Renal cortical epithelial cell (primary cell): ENCODE data around the gene RSF1. TPM values are rescaled to one million over a fixed set of nuclear protein-coding genes. Genes with fewer than 3 reads are reported as not detected.

ENCODE experiments used
- DNase-seq: peaks from one replicate; pipeline ENCODE4 v3.0.0-alpha.2; 2011; ENCODE audit warnings: low read depth
- total RNA-seq: library from RNA; depleted of rRNA; stranded (reverse); fragments of >200 nt; gene quantifications from 2 replicates; pipeline ENCODE4 v1.2.3, GENCODE V29; 2014

The RSF1 gene
- total RNA-seq, 1 donor from 2014 or later = 74.2 TPM

DNA sequence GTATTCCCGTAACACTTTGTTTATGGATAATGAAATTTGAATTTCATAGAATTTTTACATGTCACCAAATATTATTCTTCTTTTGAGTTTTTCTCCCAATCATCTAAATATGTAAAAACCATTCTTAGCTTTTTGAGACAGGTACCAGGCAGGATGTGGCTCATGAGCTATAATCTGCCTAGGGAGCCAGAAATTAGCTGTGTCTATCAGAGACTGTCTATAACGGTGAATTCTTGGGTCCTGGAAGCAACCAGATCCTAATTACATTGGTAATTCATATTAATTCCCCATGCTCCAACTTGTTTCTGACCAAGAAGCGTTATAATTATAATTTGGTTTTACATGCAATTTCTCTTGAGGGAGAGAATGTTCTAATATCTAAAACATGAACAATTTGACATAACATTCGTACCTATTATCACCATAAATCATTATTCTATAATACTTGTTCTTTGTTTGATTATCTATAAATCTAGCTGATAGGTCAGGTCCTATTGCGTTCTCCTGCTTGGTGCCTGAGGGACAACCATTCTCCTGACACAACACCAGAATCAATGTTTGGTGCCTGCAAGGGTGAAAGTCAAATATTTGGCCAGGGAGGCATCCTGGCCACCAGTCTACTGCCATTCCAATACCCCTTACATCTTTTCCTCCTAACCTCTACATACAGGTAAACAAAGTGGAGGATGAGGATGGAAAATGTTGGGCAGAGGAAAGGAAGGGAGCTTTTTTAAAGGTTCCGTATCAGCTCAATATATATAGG lies 69.9 kb downstream of the RSF1 start:
- DNase-seq = no peak

DNA sequence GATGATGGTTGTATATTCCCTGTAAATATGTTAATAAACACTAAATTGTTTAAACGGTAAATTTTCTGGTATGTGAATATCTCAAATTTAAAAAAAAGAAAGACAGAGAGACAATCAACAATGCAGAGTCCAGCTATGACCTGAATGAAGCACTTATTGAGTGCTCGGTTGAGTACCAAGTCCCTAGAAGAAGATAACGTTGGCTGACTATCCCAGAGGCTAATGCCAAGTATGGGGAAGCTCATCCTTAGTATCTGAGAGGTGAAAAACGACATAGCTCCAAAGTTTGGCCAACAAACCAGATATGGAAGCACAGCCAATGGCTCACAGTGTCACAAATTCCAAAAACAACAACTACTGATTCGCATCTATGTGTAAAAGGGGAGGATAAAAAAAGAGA lies 71.3 kb downstream of the RSF1 start:
- DNase-seq = no peak

DNA sequence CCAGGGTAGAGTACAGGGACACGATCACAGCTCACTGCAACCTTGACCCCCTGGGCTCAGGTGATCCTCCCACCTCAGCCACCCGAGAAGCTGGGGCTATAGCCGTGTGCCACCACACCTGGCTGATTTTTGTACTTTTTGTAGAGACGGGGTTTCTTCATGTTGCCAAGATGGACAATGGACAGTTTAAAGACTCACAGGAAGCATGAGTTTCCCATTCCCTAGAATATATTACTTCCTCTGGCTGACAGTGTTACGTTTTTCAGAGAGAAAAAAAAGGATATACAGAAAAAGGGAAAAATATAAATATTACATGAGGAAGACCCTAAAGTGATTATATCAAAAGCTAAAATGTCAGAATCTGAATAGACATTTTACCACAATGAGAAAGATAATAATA lies 72.3 kb downstream of the RSF1 start:
- no peak for DNase-seq

DNA sequence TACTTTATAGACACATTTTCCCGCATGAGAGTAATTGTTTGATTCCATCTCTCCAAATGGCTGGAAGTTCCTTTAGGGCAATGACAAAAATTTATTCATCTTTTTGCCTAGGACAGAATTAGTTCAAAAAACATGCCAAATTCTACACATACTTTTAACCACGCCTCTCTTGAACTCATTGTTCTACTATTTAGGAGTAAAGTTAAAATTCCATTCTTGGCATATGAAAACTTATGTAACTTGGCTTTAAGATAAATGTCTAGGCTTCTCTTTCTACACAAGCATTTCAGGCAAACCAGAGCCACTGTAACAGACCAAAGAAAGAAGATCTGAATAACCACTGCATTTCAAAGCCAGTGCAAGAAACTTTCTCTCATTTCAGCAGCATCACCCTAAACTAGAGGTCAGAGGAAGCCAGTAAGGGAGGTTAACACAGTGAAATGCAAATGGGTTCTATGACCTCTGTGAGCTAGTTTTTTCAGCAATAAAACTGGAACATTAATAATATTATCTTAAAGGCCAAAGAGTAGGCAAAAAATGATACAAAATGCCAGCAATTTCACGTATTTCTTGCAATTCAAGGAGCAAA lies 73.0 kb downstream of the RSF1 start:
- DNase-seq = peak; percentile 2

DNA sequence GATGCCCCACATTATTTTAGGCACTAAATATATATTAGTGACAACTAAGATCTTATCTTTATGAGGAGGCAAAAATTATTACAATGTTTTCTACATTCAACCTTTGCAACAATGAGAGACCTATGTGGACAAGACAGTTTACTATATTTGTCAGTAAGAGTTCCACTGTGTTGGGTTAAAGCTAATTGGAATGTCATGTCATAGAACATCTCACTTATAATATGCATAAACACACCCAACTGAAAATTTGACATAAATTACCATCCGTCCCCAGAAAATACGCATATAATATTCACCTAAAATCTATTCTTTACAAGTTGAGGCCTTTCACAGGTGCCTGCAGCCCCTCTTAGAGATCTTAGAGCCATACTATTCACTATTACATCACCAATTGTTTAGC lies 84.0 kb downstream of the RSF1 start:
- DNase-seq = no peak

DNA sequence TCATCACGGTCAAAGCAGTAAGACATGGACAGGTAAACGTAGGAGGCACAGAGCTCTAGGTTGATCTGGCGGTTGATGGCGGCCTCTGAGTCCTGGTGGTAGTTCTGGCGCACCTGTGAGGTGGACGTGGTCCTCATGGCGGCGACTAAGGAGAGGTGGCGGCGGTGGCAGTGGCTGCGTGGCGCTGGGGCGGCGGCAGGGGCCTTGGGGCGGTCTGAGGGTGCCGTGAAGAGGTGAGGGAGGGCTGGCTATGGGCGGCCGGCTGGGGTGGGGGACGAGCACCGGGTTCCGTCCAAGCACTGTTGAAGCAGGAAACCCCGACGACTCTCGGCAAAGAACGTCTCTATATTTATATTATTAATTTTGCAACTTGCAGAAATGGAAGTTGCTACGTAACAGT lies 85.6 kb downstream of the RSF1 start:
- no peak for DNase-seq

DNA sequence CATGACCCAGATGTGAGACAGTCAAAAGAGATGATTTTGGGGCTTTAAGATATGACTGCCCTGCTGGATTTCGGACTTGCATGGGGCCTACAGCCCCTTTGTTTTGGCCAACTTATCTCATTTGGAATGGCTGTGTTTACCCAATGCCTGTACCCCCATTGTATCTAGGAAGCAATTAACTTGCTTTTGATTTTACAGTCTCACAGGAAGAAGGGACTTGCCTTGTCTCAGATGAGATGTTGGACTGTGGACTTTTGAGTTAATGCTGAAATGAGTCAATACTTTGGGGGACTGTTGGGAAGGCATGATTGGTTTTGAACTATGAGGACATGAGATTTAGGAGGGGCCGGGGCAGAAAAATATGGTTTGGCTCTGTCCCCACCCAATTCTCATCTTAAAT lies 88.4 kb downstream of the RSF1 start:
- DNase-seq = no peak

DNA sequence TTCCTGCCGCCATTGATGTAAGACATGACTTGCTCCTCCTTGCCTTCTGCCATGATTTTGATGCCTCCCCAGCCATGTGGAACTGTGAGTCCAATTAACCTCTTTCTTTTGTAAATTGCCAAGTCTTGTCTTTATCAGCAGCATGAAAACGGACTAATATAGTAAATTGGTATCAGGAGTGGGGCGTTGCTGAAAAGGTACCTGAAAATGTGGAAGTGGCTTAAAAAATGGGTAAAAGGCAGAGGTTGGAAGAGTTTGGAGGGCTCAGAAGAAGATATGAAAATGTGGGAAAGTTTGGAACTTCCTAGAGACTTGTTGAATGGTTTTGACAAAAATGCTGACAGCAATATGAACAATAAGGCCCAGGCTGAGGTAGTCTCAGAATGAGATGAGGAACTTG lies 89.7 kb downstream of the RSF1 start:
- DNase-seq = no peak

DNA sequence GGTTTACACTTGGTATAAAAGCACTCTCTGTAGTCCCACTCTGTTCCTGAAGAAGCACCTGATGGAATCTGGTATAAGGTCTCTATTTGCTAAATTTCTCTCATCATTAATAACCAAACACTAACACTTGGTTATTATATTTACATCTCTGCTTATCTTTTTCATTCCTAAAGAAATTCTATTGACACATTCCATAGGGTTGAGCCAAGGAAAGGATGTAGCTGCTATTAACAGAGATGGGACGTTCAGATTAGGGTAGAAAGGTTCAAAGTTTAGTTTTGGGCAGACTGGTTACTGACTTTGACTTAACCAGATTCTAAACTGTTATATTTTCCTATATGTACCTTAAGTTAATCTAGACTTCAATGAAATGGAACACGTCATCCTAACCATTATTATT lies 91.5 kb downstream of the RSF1 start:
- no peak for DNase-seq

DNA sequence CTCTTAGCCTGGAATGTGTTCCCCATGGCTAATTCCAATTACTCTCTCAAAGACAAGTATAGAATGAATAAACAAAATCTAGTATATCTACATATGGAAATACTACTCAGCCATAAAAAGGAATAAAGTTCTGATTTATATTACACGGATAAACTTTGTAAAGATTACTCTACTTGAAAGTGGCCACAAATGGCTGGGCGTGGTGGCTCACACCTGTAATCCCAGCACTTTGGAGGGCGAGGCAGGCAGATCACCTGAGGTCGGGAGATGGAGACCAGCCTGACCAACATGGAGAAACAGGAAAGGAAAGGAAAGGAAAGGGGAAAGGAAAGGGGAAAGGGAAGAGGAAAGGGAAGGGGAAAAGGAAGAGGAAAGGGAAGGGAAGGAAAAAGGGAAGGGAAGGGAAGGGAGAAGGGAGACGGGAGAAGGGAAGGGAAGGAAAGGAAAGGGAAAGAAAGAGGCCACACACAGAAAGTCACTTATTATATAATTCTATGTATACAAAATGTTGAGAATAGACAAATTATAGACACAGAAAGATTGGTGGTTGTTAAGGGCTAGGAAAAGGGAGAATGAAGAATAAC lies 92.2 kb downstream of the RSF1 start:
- no peak for DNase-seq

DNA sequence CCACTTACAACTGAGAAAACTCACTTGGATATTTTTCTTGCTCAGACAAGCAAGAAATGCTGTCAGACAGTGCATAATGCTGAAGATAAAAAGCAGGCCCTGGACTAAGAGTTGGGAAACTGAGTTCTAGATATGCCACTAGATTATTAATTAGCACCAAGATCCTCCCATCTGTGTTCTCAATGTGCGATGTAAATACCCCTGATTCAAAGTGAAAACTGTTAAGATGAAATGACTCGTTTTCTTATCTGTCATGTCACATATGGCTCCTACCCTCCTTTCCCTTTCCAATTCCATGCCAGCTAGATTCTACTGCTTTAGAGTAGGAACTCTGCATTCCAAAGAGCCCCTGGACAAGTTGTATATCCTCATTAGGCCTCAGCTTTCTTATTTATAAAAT lies 94.0 kb downstream of the RSF1 start:
- DNase-seq = no peak

DNA sequence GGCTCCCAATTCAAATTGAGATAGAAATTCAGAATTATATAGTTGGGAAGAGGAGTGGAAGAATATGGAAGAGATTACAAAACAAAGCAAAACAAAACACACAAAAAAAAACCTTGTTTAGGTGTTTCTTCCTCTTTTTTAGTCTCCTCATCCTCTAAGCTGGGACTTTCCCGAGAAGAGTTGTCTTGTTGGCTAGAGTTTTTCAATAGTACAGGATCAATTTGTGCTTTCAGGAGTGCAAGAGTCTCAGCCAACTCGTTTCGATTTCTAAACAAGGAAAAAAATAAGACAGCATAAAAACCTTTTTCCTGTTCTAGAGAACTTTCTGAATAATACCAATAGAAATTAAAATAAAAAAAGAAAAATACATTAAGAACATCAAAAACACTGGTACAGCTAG lies 95.1 kb downstream of the RSF1 start:
- no peak for DNase-seq

DNA sequence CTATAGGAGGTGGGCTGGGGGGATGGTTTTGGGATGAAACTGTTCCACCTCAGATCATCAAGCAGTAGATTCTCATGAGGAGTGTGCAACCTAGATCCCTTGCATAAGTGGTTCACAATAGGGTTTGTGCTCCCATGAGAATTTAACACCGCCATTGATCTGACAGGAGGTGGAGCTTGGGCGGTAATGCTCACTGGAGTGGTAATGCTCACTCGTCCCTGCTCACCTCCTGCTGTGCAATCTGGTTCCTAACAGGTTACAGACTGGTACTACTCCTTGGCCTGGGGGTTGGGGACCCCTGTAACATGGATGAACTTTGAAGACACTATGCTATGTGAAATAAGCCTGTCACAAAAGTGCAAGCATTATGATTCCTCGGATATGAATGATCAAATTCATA lies 95.9 kb downstream of the RSF1 start:
- no peak for DNase-seq

DNA sequence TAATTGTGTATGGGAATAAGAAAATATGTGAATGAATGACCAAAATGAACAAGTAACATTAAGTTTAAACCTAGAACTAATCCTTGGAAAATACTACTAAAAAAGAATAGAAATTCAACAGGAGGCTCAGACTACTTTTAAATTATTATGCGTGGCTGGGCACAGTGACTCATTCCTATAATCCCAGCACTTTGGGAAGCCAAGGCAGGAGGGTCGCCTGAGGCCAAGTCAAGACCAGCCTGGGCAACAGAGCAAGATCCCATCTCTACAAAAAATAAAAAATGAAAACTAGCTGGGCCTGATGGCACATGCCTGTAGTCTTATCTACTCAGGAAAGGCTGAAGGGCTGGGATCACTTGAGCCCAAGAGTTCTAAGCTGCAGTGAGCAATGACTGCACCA lies 97.5 kb downstream of the RSF1 start:
- DNase-seq = no peak

DNA sequence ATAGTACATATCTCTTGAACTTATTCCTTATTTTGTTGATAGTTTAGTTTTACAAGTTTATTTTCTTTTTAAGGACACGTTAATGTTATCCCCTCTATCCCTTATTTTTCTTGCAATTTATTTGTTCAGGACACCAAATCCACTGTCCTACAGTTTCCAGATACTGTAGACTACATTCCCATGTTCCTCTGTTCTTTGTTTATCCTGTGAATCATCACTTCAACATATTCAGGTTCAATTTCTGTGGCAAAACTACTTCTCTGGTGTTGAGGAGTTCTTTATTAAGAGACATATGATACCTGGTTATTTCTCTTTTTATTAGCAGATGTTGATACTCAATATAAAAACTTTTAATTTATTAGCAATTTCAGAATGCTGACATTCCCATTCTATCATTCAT lies 110.2 kb downstream of the RSF1 start:
- peak; percentile 56 for DNase-seq

DNA sequence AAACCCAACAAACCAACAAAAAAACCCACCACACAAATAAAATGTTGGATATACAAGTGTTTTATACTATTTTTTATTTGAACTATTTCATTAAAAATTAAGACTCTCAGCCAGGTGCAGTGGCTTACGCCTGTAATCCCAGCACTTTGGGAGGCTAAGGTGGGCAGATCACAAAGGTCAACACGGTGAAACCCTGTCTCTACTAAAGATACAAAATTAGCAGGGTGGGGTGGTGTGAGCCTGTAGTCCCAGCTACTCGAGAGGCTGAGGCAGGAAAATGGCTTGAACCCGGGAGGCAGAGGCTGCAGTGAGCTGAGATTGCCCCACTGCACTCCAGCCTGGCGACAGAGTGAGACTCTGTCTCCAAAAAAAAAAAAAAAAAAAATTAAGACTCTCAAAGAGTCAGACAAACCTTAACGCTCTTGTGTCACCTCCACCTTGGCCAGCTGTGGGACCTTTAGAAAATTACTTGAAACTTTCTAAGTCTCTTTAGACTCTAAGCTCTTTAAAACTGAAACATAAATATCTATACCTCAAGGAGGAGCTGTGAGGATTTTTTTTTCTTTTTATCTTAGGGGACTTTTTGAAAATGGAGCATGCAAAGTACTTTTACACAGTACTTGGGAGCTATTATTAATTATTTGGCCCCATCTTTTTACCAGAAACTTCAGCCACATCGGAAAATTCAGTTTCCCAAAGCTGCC lies 114.5 kb downstream of the RSF1 start:
- DNase-seq = no peak

DNA sequence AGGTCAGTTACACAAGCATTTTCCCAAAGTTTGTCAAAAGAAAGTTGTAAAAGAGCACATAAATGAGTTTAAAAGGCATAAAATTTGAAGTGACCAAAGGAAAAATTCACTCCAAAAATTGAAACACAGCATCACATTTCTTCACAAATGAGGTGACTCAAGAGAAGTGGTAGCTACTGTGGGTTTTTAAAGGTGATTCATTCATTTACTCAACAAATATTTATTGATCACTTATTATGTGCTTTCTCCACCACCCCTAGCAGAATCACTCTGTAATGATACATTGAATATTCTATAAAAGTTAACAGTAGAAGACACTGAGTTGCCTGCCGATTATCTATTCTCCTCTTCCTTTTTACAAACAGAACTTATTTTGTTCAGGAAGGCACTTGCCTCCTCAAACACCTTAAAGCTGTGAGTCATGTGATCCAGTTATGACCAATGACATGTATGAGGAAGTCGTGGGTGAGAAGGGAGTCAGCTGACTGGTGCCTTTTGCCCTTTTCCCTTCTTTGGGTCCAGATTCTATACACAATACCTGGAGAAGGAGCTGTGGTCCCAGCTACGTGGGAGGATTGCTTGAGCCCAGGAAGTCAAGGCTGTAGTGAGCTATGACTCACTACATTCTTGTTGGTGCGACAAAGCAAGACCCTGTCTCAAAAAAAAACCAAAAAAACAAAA lies 115.2 kb downstream of the RSF1 start:
- peak; percentile 97 for DNase-seq

DNA sequence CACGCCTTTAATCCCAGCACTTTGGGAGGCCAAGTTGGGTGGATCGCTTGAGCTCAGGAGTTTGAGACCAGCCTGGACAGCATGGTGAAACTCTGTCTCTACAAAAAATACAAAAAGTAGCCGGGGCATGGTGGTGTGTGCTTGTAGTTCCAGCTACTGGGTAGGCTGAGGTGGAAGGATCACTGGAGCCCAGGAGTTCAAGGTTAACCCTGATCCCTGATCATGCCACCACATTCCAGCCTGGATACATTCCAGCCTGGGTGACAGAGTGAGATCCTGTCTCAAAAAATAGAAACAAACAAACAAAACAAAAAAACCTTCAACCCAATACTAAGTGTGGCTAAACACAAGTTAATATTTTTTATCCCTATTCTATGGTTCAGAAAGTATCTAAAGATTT lies 116.5 kb downstream of the RSF1 start:
- DNase-seq = no peak

DNA sequence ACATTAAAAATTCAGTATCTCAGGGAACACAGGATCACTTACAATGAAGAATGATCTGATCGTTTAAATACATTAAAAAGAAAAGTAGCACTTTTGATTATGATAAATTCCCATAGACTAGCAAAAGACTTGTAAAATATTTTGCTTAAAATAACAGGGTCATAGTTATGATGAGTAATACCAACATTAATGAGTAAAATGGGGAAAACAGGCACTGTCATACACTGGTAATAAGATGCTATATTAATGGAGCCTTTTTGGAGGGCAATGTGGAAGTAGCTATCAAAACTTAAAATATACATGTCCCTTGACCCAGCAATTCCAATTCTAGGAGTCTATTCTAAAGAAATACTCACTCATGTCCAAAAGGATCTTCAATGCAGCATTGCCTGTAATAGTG lies 121.1 kb downstream of the RSF1 start:
- no peak for DNase-seq

DNA sequence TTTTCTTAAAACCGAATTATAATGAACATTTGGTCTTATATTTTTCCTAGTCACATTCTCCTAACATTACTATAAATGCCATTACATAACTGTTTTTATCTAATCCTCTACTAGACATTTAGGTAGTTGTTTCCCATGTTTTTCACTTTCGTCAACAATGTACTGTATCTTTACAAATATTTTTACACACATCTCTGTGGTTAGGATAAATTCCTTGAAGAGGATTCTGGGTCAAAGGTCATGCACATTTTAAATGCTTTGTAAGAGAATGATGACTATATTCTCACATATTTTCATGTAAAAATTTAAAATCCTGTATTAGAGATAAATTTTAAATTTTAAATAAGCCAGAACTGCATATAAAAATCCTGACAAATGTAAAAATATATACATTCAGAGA lies 121.6 kb downstream of the RSF1 start:
- no peak for DNase-seq

DNA sequence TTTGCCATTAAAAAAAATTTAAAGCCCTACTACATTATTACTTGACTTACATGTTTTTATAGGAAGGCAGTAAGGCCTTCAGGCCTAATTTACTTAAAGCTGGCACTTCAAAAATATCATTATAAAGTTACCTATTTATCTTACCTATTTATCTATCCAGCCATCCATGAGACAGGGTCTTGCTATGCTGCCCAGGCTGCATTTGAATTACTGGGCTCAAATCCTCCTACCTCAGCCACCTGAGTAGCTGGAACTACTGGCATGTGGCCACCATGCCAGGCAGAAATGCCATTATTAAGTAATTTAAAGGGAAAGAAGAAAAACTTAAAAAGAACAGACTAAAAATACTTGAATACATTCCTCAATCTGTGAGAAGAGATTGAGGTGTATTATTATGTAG lies 122.7 kb downstream of the RSF1 start:
- DNase-seq = no peak

DNA sequence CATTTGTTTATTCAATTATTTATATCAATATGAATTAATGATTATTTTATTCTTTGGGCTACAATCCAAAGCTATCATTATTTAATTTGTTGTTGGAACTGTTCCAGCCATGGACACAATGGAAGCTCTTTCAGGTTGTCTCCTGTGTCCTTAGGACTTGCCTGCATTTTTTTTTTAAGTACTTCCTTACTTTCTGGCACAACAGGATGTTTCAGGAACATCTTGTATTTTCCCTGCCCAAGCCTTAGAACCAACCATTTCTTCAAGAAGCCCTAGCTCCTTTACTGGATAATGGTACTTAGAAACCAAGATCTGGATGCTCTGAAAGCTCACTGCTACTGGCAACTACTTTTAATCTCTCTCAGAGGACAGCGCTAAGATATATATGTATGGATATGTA lies 125.1 kb downstream of the RSF1 start:
- DNase-seq = no peak
